HEK293 (cell line): ENCODE results near the gene ST8SIA5.

Experiments used
- CTCF ChIA-PET: fragments of 350-600 bp; formaldehyde crosslinking; extraction: SDS; loops from one replicate; lab custom pipeline; 2021; ENCODE audit warnings: antibody characterized with exemption; lab: Yijun Ruan, JAX
- POLR2A ChIA-PET: fragments of 300-600 bp; formaldehyde crosslinking; extraction: SDS; loops from one replicate; lab custom pipeline; 2020; ENCODE audit warnings: antibody characterized with exemption, inconsistent platforms; lab: Yijun Ruan, JAX
- H3K27ac ChIP-seq: fragments of 200-500 bp; sonication (Bioruptor generic); 2 replicates; pipeline ENCODE4 v1.5.1; 2014; ENCODE audit warnings: low read depth, low read length, control low read depth, inconsistent platforms; ENCODE audit errors: extremely low read depth
- H3K36me3 ChIP-seq, 2 experiments: fragments of 200-500 bp in 1 of 2; sonication (Bioruptor generic) in 1 of 2; 1 replicate in 1 of 2; 2 replicates in 1 of 2; pipeline ENCODE4 v1.5.1; 2014 to 2017; ENCODE audit warnings: inconsistent platforms in 2 of 2, low read length in 2 of 2; ENCODE audit not compliant: control insufficient read depth in 2 of 2, insufficient read depth in 1 of 2
- H3K4me1 ChIP-seq: fragments of 200-500 bp; sonication (Bioruptor generic); 2 replicates; pipeline ENCODE4 v1.5.1; 2014; ENCODE audit warnings: mild to moderate bottlenecking, low read length, inconsistent platforms; ENCODE audit not compliant: control insufficient read depth, insufficient read depth
- H3K4me3 ChIP-seq: 2 replicates; pipeline ENCODE4 v1.5.1; 2011; ENCODE audit warnings: low read depth, mild to moderate bottlenecking, control low read depth, low read length, moderate library complexity
- H3K9me3 ChIP-seq: fragments of 200-500 bp; sonication (Bioruptor generic); 2 replicates; pipeline ENCODE4 v1.5.1; 2014; ENCODE audit warnings: low read depth, low read length, inconsistent platforms; ENCODE audit not compliant: control insufficient read depth, insufficient read depth
- BCL11A ChIP-seq: fragments of 450-650 bp; formaldehyde crosslinking; IDR thresholded peaks from 2 replicates; pipeline ENCODE4 v1.5.1; 2016; ENCODE audit warnings: low read depth, missing biosample characterization, missing genetic modification characterization
- GLIS1 ChIP-seq: fragments of 450-650 bp; formaldehyde crosslinking; IDR thresholded peaks from 2 replicates; pipeline ENCODE4 v1.5.1; 2016; ENCODE audit warnings: missing biosample characterization, missing genetic modification characterization
- KLF10 ChIP-seq: fragments of 450-650 bp; IDR thresholded peaks from 2 replicates; pipeline ENCODE4 v1.5.1; 2018; ENCODE audit warnings: missing biosample characterization, mild to moderate bottlenecking, missing genetic modification characterization
- KLF17 ChIP-seq: fragments of 450-650 bp; formaldehyde crosslinking; IDR thresholded peaks from 2 replicates; pipeline ENCODE4 v1.5.1; 2016; ENCODE audit warnings: missing biosample characterization, missing genetic modification characterization
- KLF8 ChIP-seq: fragments of 450-650 bp; formaldehyde crosslinking; IDR thresholded peaks from 2 replicates; pipeline ENCODE4 v1.5.1; 2016; ENCODE audit warnings: missing biosample characterization, missing genetic modification characterization
- MYNN ChIP-seq: fragments of 450-650 bp; formaldehyde crosslinking; IDR thresholded peaks from 2 replicates; pipeline ENCODE4 v1.5.1; 2016; ENCODE audit warnings: missing biosample characterization, missing genetic modification characterization, borderline replicate concordance
- OVOL3 ChIP-seq: fragments of 450-650 bp; formaldehyde crosslinking; IDR thresholded peaks from 2 replicates; pipeline ENCODE4 v1.5.1; 2016; ENCODE audit warnings: missing biosample characterization, missing genetic modification characterization
- SP3 ChIP-seq: fragments of 450-650 bp; formaldehyde crosslinking; IDR thresholded peaks from 2 replicates; pipeline ENCODE4 v1.5.1; 2016; ENCODE audit warnings: missing biosample characterization, missing genetic modification characterization
- SP7 ChIP-seq: fragments of 450-650 bp; formaldehyde crosslinking; IDR thresholded peaks from 2 replicates; pipeline ENCODE4 v1.5.1; 2016; ENCODE audit warnings: missing biosample characterization, missing genetic modification characterization
- ZBTB20 ChIP-seq: fragments of 450-650 bp; formaldehyde crosslinking; IDR thresholded peaks from 2 replicates; pipeline ENCODE4 v1.5.1; 2016; ENCODE audit warnings: missing biosample characterization, missing genetic modification characterization
- ZFHX2 ChIP-seq: fragments of 450-650 bp; formaldehyde crosslinking; conservative IDR thresholded peaks from 2 replicates; pipeline ENCODE4 v1.5.1; 2016; ENCODE audit warnings: missing biosample characterization, missing genetic modification characterization
- ZFP69B ChIP-seq: fragments of 450-650 bp; formaldehyde crosslinking; IDR thresholded peaks from 2 replicates; pipeline ENCODE4 v1.5.1; 2016; ENCODE audit warnings: missing biosample characterization, missing genetic modification characterization
- ZNF292 ChIP-seq: fragments of 450-650 bp; formaldehyde crosslinking; IDR thresholded peaks from 2 replicates; pipeline ENCODE4 v1.5.1; 2016; ENCODE audit warnings: low read depth, missing biosample characterization, missing genetic modification characterization, borderline replicate concordance
- ZNF510 ChIP-seq: fragments of 450-650 bp; formaldehyde crosslinking; IDR thresholded peaks from 2 replicates; pipeline ENCODE4 v1.5.1; 2018; ENCODE audit warnings: mild to moderate bottlenecking, missing genetic modification characterization, missing biosample characterization; ENCODE audit not compliant: insufficient replicate concordance
- ZNF514 ChIP-seq: fragments of 450-650 bp; formaldehyde crosslinking; IDR thresholded peaks from 2 replicates; pipeline ENCODE4 v1.5.1; 2016; ENCODE audit warnings: missing biosample characterization, missing genetic modification characterization
- ZNF544 ChIP-seq: fragments of 450-650 bp; formaldehyde crosslinking; IDR thresholded peaks from 2 replicates; pipeline ENCODE4 v1.5.0; 2017; ENCODE audit warnings: missing biosample characterization, missing genetic modification characterization
- ZNF555 ChIP-seq: fragments of 450-650 bp; formaldehyde crosslinking; conservative IDR thresholded peaks from 2 replicates; pipeline ENCODE4 v1.5.1; 2017; ENCODE audit warnings: missing biosample characterization, mild to moderate bottlenecking, missing genetic modification characterization, inconsistent platforms
- ZNF596 ChIP-seq: fragments of 450-650 bp; IDR thresholded peaks from 2 replicates; pipeline ENCODE4 v1.5.0; 2018; ENCODE audit warnings: missing biosample characterization, mild to moderate bottlenecking, missing genetic modification characterization, moderate library complexity
- ZNF610 ChIP-seq: fragments of 450-650 bp; formaldehyde crosslinking; IDR thresholded peaks from 2 replicates; pipeline ENCODE4 v1.5.1; 2016; ENCODE audit warnings: missing biosample characterization, missing genetic modification characterization, borderline replicate concordance
- ZNF658 ChIP-seq: fragments of 450-650 bp; formaldehyde crosslinking; IDR thresholded peaks from 2 replicates; pipeline ENCODE4; 2016; ENCODE audit warnings: missing biosample characterization, missing genetic modification characterization
- ZNF76 ChIP-seq: fragments of 450-650 bp; formaldehyde crosslinking; IDR thresholded peaks from 2 replicates; pipeline ENCODE4; 2016; ENCODE audit warnings: low read depth, missing biosample characterization, missing genetic modification characterization, borderline replicate concordance
- TF ChIP-seq, protein P1 (sequence below): fragments of 450-650 bp; formaldehyde crosslinking; IDR thresholded peaks from 2 replicates; pipeline ENCODE4 v1.5.1; 2016; ENCODE audit warnings: missing biosample characterization, missing genetic modification characterization, borderline replicate concordance
- TF ChIP-seq, protein P2 (sequence below): fragments of 450-650 bp; formaldehyde crosslinking; IDR thresholded peaks from 2 replicates; pipeline ENCODE4 v1.5.1; 2016; ENCODE audit warnings: missing biosample characterization, missing genetic modification characterization
- TF ChIP-seq, protein P3 (sequence below): fragments of 450-650 bp; formaldehyde crosslinking; IDR thresholded peaks from 2 replicates; pipeline ENCODE4 v1.5.1; 2016; ENCODE audit warnings: missing biosample characterization, missing genetic modification characterization
- TF ChIP-seq, protein P4 (sequence below): fragments of 450-650 bp; formaldehyde crosslinking; IDR thresholded peaks from 2 replicates; pipeline ENCODE4 v1.5.1; 2017; ENCODE audit warnings: missing biosample characterization, missing genetic modification characterization

ST8SIA5 gene

GRCh38 chr18:46641917-46642316 lies 114.9 kb downstream of the ST8SIA5 start:
- H3K4me1 ChIP-seq: no peaks in the 10 kb centered on the region
- no peak overlapping the region for H3K4me3 ChIP-seq
- no peak for TF ChIP-seq MYNN (tag by site-specific recombination)
- no peak for TF ChIP-seq KLF17 (tag by site-specific recombination)
- TF ChIP-seq, protein P1, sequence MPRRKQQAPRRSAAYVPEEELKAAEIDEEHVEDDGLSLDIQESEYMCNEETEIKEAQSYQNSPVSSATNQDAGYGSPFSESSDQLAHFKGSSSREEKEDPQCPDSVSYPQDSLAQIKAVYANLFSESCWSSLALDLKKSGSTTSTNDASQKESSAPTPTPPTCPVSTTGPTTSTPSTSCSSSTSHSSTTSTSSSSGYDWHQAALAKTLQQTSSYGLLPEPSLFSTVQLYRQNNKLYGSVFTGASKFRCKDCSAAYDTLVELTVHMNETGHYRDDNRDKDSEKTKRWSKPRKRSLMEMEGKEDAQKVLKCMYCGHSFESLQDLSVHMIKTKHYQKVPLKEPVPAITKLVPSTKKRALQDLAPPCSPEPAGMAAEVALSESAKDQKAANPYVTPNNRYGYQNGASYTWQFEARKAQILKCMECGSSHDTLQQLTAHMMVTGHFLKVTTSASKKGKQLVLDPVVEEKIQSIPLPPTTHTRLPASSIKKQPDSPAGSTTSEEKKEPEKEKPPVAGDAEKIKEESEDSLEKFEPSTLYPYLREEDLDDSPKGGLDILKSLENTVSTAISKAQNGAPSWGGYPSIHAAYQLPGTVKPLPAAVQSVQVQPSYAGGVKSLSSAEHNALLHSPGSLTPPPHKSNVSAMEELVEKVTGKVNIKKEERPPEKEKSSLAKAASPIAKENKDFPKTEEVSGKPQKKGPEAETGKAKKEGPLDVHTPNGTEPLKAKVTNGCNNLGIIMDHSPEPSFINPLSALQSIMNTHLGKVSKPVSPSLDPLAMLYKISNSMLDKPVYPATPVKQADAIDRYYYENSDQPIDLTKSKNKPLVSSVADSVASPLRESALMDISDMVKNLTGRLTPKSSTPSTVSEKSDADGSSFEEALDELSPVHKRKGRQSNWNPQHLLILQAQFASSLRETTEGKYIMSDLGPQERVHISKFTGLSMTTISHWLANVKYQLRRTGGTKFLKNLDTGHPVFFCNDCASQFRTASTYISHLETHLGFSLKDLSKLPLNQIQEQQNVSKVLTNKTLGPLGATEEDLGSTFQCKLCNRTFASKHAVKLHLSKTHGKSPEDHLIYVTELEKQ: no peak
- no peak for TF ChIP-seq ZNF292 (tag by site-specific recombination)
- TF ChIP-seq ZNF510: no peak
- TF ChIP-seq, protein P2, sequence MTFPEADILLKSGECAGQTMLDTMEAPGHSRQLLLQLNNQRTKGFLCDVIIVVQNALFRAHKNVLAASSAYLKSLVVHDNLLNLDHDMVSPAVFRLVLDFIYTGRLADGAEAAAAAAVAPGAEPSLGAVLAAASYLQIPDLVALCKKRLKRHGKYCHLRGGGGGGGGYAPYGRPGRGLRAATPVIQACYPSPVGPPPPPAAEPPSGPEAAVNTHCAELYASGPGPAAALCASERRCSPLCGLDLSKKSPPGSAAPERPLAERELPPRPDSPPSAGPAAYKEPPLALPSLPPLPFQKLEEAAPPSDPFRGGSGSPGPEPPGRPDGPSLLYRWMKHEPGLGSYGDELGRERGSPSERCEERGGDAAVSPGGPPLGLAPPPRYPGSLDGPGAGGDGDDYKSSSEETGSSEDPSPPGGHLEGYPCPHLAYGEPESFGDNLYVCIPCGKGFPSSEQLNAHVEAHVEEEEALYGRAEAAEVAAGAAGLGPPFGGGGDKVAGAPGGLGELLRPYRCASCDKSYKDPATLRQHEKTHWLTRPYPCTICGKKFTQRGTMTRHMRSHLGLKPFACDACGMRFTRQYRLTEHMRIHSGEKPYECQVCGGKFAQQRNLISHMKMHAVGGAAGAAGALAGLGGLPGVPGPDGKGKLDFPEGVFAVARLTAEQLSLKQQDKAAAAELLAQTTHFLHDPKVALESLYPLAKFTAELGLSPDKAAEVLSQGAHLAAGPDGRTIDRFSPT (tag by site-specific recombination): no peak
- no peak for TF ChIP-seq BCL11A (tag by site-specific recombination)
- no peak for TF ChIP-seq SP3 (tag by site-specific recombination)
- TF ChIP-seq, protein P3, sequence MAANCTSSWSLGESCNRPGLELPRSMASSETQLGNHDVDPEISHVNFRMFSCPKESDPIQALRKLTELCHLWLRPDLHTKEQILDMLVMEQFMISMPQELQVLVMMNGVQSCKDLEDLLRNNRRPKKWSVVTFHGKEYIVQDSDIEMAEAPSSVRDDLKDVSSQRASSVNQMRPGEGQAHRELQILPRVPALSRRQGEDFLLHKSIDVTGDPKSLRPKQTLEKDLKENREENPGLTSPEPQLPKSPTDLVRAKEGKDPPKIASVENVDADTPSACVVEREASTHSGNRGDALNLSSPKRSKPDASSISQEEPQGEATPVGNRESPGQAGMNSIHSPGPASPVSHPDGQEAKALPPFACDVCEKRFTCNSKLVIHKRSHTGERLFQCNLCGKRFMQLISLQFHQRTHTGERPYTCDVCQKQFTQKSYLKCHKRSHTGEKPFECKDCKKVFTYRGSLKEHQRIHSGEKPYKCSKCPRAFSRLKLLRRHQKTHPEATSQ: no peak
- TF ChIP-seq ZNF658 (tag by site-specific recombination): no peak
- no peak for TF ChIP-seq ZNF555 (tag by site-specific recombination)
- no peak for TF ChIP-seq GLIS1 (tag by site-specific recombination)
- TF ChIP-seq ZNF596 (tag by site-specific recombination): no peak
- TF ChIP-seq SP7 (tag by site-specific recombination): no peak
- TF ChIP-seq ZNF544 (tag by site-specific recombination): no peak
- no peak for TF ChIP-seq ZNF76 (tag by site-specific recombination)
- no peak for TF ChIP-seq OVOL3 (tag by site-specific recombination)
- no peak for TF ChIP-seq ZNF610 (tag by site-specific recombination)
- TF ChIP-seq, all 188 proteins: peak for 0
- no peaks in the 10 kb centered on the region for H3K9me3 ChIP-seq
- no peak overlapping the region for H3K27ac ChIP-seq
- ChIA-PET CTCF (interaction anchor here (0.8 to 3.4 kb wide), 2 partner anchors 16 to 361 kb away, joined by 3 to 19 read pairs; partner anchors contain the start of gene LOXHD1), POLR2A (no interaction called here)
- H3K36me3 ChIP-seq: no peaks in the 10 kb centered on the region

- TF ChIP-seq, protein P4, sequence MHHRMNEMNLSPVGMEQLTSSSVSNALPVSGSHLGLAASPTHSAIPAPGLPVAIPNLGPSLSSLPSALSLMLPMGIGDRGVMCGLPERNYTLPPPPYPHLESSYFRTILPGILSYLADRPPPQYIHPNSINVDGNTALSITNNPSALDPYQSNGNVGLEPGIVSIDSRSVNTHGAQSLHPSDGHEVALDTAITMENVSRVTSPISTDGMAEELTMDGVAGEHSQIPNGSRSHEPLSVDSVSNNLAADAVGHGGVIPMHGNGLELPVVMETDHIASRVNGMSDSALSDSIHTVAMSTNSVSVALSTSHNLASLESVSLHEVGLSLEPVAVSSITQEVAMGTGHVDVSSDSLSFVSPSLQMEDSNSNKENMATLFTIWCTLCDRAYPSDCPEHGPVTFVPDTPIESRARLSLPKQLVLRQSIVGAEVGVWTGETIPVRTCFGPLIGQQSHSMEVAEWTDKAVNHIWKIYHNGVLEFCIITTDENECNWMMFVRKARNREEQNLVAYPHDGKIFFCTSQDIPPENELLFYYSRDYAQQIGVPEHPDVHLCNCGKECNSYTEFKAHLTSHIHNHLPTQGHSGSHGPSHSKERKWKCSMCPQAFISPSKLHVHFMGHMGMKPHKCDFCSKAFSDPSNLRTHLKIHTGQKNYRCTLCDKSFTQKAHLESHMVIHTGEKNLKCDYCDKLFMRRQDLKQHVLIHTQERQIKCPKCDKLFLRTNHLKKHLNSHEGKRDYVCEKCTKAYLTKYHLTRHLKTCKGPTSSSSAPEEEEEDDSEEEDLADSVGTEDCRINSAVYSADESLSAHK (tag by site-specific recombination): no peak
- TF ChIP-seq ZFP69B (tag by site-specific recombination) (no peak), OVOL3 (tag by site-specific recombination) (no peak), ZNF514 (tag by site-specific recombination) (no peak), ZBTB20 (tag by site-specific recombination) (no peak), ZFHX2 (no peak), KLF8 (tag by site-specific recombination) (no peak), KLF10 (tag by site-specific recombination) (no peak)
- no peaks in the 10 kb centered on the region for H3K9me3 ChIP-seq
- no peaks in the 10 kb centered on the region for H3K4me1 ChIP-seq
- ChIA-PET CTCF (interaction anchor here (1.7 kb wide), 1 partner anchor 19 kb away, joined by 5 read pairs; no protein-coding TSS in a partner anchor), POLR2A (no interaction called here)
- no peak overlapping the region for H3K27ac ChIP-seq
- H3K4me3 ChIP-seq: no peak overlapping the region
- no peaks in the 10 kb centered on the region for H3K36me3 ChIP-seq
Measured at GRCh38 chr18:46639386-46639785, 117.5 kb downstream of the ST8SIA5 start.
